SK-N-SH (cell line): ENCODE measurements around the gene UCN. TPM values are rescaled to one million over a fixed set of nuclear protein-coding genes. Genes with fewer than 3 reads are reported as not detected.

Source experiments
- CTCF ChIA-PET: fragments of 300-600, 350-600 bp; formaldehyde crosslinking; extraction: SDS; loops from one replicate; lab custom pipeline; 2021; lab: Yijun Ruan, JAX
- POLR2A ChIA-PET: fragments of 350-600 bp; sonication (Branson Sonifier 250); formaldehyde crosslinking; extraction: SDS; loops from one replicate; lab custom pipeline; 2020; ENCODE audit warnings: antibody characterized with exemption, inconsistent platforms; lab: Yijun Ruan, JAX
- DNase-seq: peaks from one replicate; pipeline ENCODE4 v3.0.0; 2012
- H2AFZ ChIP-seq: fragments of 200-600 bp; sonication (generic); 2 replicates; pipeline ENCODE4 v1.8.1; 2016; ENCODE audit warnings: antibody characterized with exemption, mild to moderate bottlenecking, low read depth
- H3F3A ChIP-seq: fragments of 200-600 bp; sonication (generic); replicated peaks from 2 replicates; pipeline ENCODE3; 2016; ENCODE audit warnings: antibody characterized with exemption, mild to moderate bottlenecking; ENCODE audit not compliant: insufficient read depth
- H3K27ac ChIP-seq, 2 experiments: fragments of 200-500 bp in 1 of 2; fragments of 200-600 bp in 1 of 2; sonication (Bioruptor generic) in 1 of 2; sonication (generic), shearing (Covaris generic) in 1 of 2; 2 replicates each; pipeline versions ENCODE4 v1.5.1 to v1.6.1; 2014 to 2016; ENCODE audit warnings: low read depth in 2 of 2, inconsistent platforms in 1 of 2, low read length in 1 of 2, mild to moderate bottlenecking in 1 of 2, mixed read lengths in 1 of 2
- H3K27me3 ChIP-seq: fragments of 200-600 bp; sonication (generic), shearing (Covaris generic); 2 replicates; pipeline ENCODE4 v1.6.1; 2016; ENCODE audit warnings: mixed run types; ENCODE audit not compliant: insufficient read depth
- H3K36me3 ChIP-seq, 2 experiments: fragments of 200-500 bp in 1 of 2; fragments of 200-600 bp in 1 of 2; sonication (Bioruptor generic) in 1 of 2; sonication (generic) in 1 of 2; replicated peaks in 1 of 2; 2 replicates each; pipeline versions ENCODE3 to v1.5.1; 2014 to 2016; ENCODE audit warnings: low read length in 1 of 2, mild to moderate bottlenecking in 1 of 2; ENCODE audit not compliant: insufficient read depth in 2 of 2, control insufficient read depth in 1 of 2
- H3K4me1 ChIP-seq, 2 experiments: fragments of 200-500 bp in 1 of 2; fragments of 200-600 bp in 1 of 2; sonication (Bioruptor generic) in 1 of 2; sonication (generic), shearing (Covaris generic) in 1 of 2; 2 replicates each; pipeline versions ENCODE4 v1.5.1 to v1.6.1; 2014 to 2016; ENCODE audit warnings: low read depth in 1 of 2, low read length in 1 of 2, mixed run types in 1 of 2; ENCODE audit not compliant: insufficient read depth in 2 of 2, control insufficient read depth in 1 of 2
- H3K4me2 ChIP-seq: fragments of 200-600 bp; sonication (generic), shearing (Covaris generic); 2 replicates; pipeline ENCODE4 v1.6.1; 2017; ENCODE audit warnings: mixed run types
- H3K4me3 ChIP-seq, 2 experiments: fragments of 200-500 bp in 1 of 2; fragments of 200-600 bp in 1 of 2; sonication (Bioruptor generic) in 1 of 2; sonication (generic), shearing (Covaris generic) in 1 of 2; 2 replicates each; pipeline versions ENCODE4 v1.5.1 to v1.8.1; 2014 to 2016; ENCODE audit warnings: low read depth in 2 of 2, inconsistent platforms in 1 of 2, low read length in 1 of 2, mild to moderate bottlenecking in 1 of 2, mixed read lengths in 1 of 2, moderate library complexity in 1 of 2
- H3K79me2 ChIP-seq: fragments of 200-600 bp; sonication (generic); 2 replicates; pipeline ENCODE4 v1.8.1; 2017; ENCODE audit warnings: mild to moderate bottlenecking; ENCODE audit not compliant: insufficient read depth
- H3K9ac ChIP-seq: fragments of 200-600 bp; sonication (generic); 2 replicates; pipeline ENCODE4 v1.6.1; 2017; ENCODE audit warnings: mixed run types
- H3K9me2 ChIP-seq: fragments of 200-600 bp; sonication (generic); 2 replicates; pipeline ENCODE4 v1.6.1; 2017; ENCODE audit warnings: mixed run types
- H3K9me3 ChIP-seq: fragments of 200-600 bp; sonication (generic); 2 replicates; pipeline ENCODE4 v1.6.1; 2017; ENCODE audit warnings: mixed run types, mild to moderate bottlenecking, moderate library complexity
- H4K20me1 ChIP-seq: fragments of 200-600 bp; sonication (generic); 2 replicates; pipeline ENCODE4 v1.6.1; 2017; ENCODE audit warnings: mild to moderate bottlenecking, mixed run types; ENCODE audit not compliant: insufficient read depth
- CHD2 ChIP-seq: fragments of 150-350 bp; IDR thresholded peaks from 2 replicates; pipeline ENCODE4 v1.6.1; 2018; ENCODE audit warnings: low read length; ENCODE audit not compliant: partially characterized antibody
- CTCF ChIP-seq: fragments of 200-600 bp; sonication (generic); IDR thresholded peaks from 2 replicates; pipeline ENCODE4 v1.6.1; 2017; ENCODE audit warnings: antibody characterized with exemption, mild to moderate bottlenecking, moderate library complexity
- EP300 ChIP-seq, 2 experiments: IDR thresholded peaks; 2 replicates each; pipeline versions ENCODE4 v1.4.0 to v1.6.1; 2012; ENCODE audit warnings: borderline replicate concordance in 1 of 2, low read depth in 1 of 2, low read length in 1 of 2
- FOSL2 ChIP-seq: IDR thresholded peaks from 2 replicates; pipeline ENCODE4 v1.4.0; 2012; ENCODE audit warnings: low read depth, mild to moderate bottlenecking, moderate library complexity, borderline replicate concordance
- GATA2 ChIP-seq: sonication (generic); formaldehyde crosslinking; IDR thresholded peaks from 2 replicates; pipeline ENCODE4 v1.5.0; 2020; ENCODE audit warnings: mild to moderate bottlenecking, missing genetic modification reagents
- MAX ChIP-seq: IDR thresholded peaks from 2 replicates; pipeline ENCODE4 v1.4.0; 2012; ENCODE audit warnings: low read depth
- NFIC ChIP-seq: IDR thresholded peaks from 2 replicates; pipeline ENCODE4 v1.4.0; 2012; ENCODE audit warnings: borderline replicate concordance
- NRF1 ChIP-seq: IDR thresholded peaks from 2 replicates; pipeline ENCODE4 v1.6.1; 2012; ENCODE audit warnings: low read depth, mild to moderate bottlenecking, low read length
- RAD21 ChIP-seq: IDR thresholded peaks from 2 replicates; pipeline ENCODE4 v1.6.1; 2012; ENCODE audit warnings: mild to moderate bottlenecking, low read length
- RCOR1 ChIP-seq: fragments of 150-350 bp; IDR thresholded peaks from 2 replicates; pipeline ENCODE4 v1.6.1; 2017; ENCODE audit warnings: antibody characterized with exemption, low read length
- RXRA ChIP-seq: IDR thresholded peaks from 2 replicates; pipeline ENCODE4 v1.4.0; 2012; ENCODE audit warnings: low read depth, mild to moderate bottlenecking, borderline replicate concordance
- SIN3A ChIP-seq: IDR thresholded peaks from 2 replicates; pipeline ENCODE4 v1.6.1; 2012; ENCODE audit warnings: low read depth, mild to moderate bottlenecking, low read length, moderate library complexity, borderline replicate concordance
- SMC3 ChIP-seq: IDR thresholded peaks from 2 replicates; pipeline ENCODE4 v1.6.1; 2012; ENCODE audit warnings: low read depth, low read length, improper control_type of control experiment
- TCF12 ChIP-seq: IDR thresholded peaks from 2 replicates; pipeline ENCODE4 v1.4.0; 2012
- USF1 ChIP-seq: IDR thresholded peaks from 2 replicates; pipeline ENCODE4 v1.4.0; 2012; ENCODE audit warnings: low read depth, borderline replicate concordance
- YY1 ChIP-seq: IDR thresholded peaks from 2 replicates; pipeline ENCODE4 v1.4.0; 2012; ENCODE audit warnings: low read depth, mild to moderate bottlenecking
- WGBS: methylation state at CpG from one replicate; pipeline ENCODE4 v1.1.6; 2017; ENCODE audit warnings: low lambda C conversion rate; 5-methylcytosine and 5-hydroxymethylcytosine counted together
- polyA plus RNA-seq, 3 experiments: library from polyadenylated mRNA; depleted of rRNA; stranded (reverse); fragments of >200 nt; gene quantifications; 2 replicates each; pipeline ENCODE4 v1.2.3, GENCODE V29; 2012

UCN gene
- polyA plus RNA-seq, 1 of the 3 experiments (the other 2 are of a cell fraction) = 2.8 TPM

- no peaks in the 10 kb centered on the region for H4K20me1 ChIP-seq
- H3K79me2 ChIP-seq = peaks cover 8% of the 10 kb centered on the region; the same call in 1 of the 2 replicates
Observed at GRCh38 chr2:27314709-27315108, 6.5 kb upstream of the UCN start.

GRCh38 chr2:27313882-27314645 lies 5.8 kb upstream of the UCN start:
- no peaks in the 10 kb centered on the region for H3F3A ChIP-seq
- H3K4me1 ChIP-seq = peaks cover 0 to 10% of the 10 kb centered on the region in 2 experiments; a peak in 1 of 4 replicates
- H3K36me3 ChIP-seq = peaks cover 5 to 19% of the 10 kb centered on the region in 2 experiments
- ChIA-PET CTCF (interaction anchor here (0.6 to 5.2 kb wide), 5 partner anchors 10 to 215 kb away, joined by 3 to 43 read pairs (median 5); no protein-coding TSS in a partner anchor), POLR2A (interaction anchor here (1.8 kb wide), 1 partner anchor 9 kb away, joined by 11 read pairs; the partner anchor contains the start of gene MPV17)
- TF ChIP-seq CTCF = no peak
- no peaks in the 10 kb centered on the region for H3K9me2 ChIP-seq
- no peak overlapping the region for H2AFZ ChIP-seq
- no peaks in the 10 kb centered on the region for H4K20me1 ChIP-seq
- no peak overlapping the region for H3K27ac ChIP-seq
- 95% methylated on average over 8 of the region's 8 CpGs for WGBS
- no peaks in the 10 kb centered on the region for H3K27me3 ChIP-seq
- H3K4me2 ChIP-seq = no peak overlapping the region
- no peak overlapping the region for H3K9ac ChIP-seq
- DNase-seq = no peak
- H3K79me2 ChIP-seq = peaks cover 3% of the 10 kb centered on the region; the same call in 1 of the 2 replicates
- no peak overlapping the region for H3K4me3 ChIP-seq
- no peaks in the 10 kb centered on the region for H3K9me3 ChIP-seq

More at GRCh38 chr2:27314709-27315108, 6.5 kb upstream of the UCN start:
- TF ChIP-seq TCF12 (no peak), RCOR1 (no peak), EP300 (IDR thresholded peaks at IDR 0.05; ENCODE audit: borderline replicate concordance in 1 of 2, low read depth in 1 of 2, low read length in 1 of 2) (no peak), GATA2 (CRISPR knock-in tag) (no peak), CHD2 (no peak)
- no peaks in the 10 kb centered on the region for H3K9me3 ChIP-seq
- DNase-seq = no peak
- H3K9me2 ChIP-seq = no peaks in the 10 kb centered on the region
- ChIA-PET POLR2A (interaction anchor here (0.6 to 1.8 kb wide), 3 partner anchors 8 to 36 kb away, joined by 3 to 11 read pairs (median 6); partner anchors contain the start of gene MPV17), CTCF (interaction anchor here (1.3 to 5.2 kb wide), 4 partner anchors 10 to 216 kb away, joined by 3 to 43 read pairs (median 6); no protein-coding TSS in a partner anchor)
- H3K9ac ChIP-seq = no peak overlapping the region
- H3K27ac ChIP-seq = no peak overlapping the region
- no peak overlapping the region for H3K4me3 ChIP-seq
- peaks cover 0 to 10% of the 10 kb centered on the region in 2 experiments; a peak in 1 of 4 replicates for H3K4me1 ChIP-seq
- H3K4me2 ChIP-seq = no peak overlapping the region
- H3K36me3 ChIP-seq = peaks cover 5 to 19% of the 10 kb centered on the region in 2 experiments
- no peaks in the 10 kb centered on the region for H3K27me3 ChIP-seq
- no peak overlapping the region for H2AFZ ChIP-seq
- 92% methylated on average over 8 of the region's 9 CpGs for WGBS
- H3F3A ChIP-seq = no peaks in the 10 kb centered on the region

- Histone ChIP-seq H2AFZ (no peak overlapping the region), H3K4me3 (no peak overlapping the region), H3K4me1 (peaks cover 0 to 22% of the 10 kb centered on the region in 2 experiments; a peak in 1 of 4 replicates), H4K20me1 (peaks cover 10% of the 10 kb centered on the region; the same call in 1 of the 2 replicates), H3K27ac (no peak overlapping the region), H3F3A (no peaks in the 10 kb centered on the region), H3K9me2 (no peaks in the 10 kb centered on the region), H3K79me2 (no peaks in the 10 kb centered on the region), H3K9me3 (no peaks in the 10 kb centered on the region), H3K4me2 (no peak overlapping the region), H3K9ac (no peak overlapping the region), H3K36me3 (peaks cover 5 to 19% of the 10 kb centered on the region in 2 experiments), H3K27me3 (peaks cover 8% of the 10 kb centered on the region; the same call in 1 of the 2 replicates)
- CTCF ChIA-PET = interaction anchor here (1.0 to 5.2 kb wide), 5 partner anchors 8 to 61 kb away, joined by 3 to 43 read pairs (median 8); no protein-coding TSS in a partner anchor
- TF ChIP-seq FOSL2 (no peak), NRF1 (no peak), RXRA (no peak), USF1 (no peak), CHD2 (no peak), MAX (no peak), GATA2 (CRISPR knock-in tag) (no peak), RAD21 (no peak), SIN3A (no peak), NFIC (no peak), SMC3 (no peak), YY1 (no peak)
- DNase-seq = no peak
- 98% methylated on average over 3 of the region's 3 CpGs for WGBS
- POLR2A ChIA-PET = interaction anchor here (1.7 kb wide), 1 partner anchor 44 kb away, joined by 6 read pairs; the partner anchor contains the start of gene GTF3C2
Observed at GRCh38 chr2:27312152-27312551, 3.9 kb upstream of the UCN start.
